GM18507 (cell line): ENCODE measurements around the gene VAMP3.
A peak's percentile ranks its signal among the peaks of the same experiment; 100 is the strongest.

Source experiments
- DNase-seq: peaks from one replicate; pipeline ENCODE4 v3.0.0; 2011; ENCODE audit warnings: low read depth; ENCODE audit not compliant: insufficient read length; ENCODE audit errors: extremely low spot score
- FAIRE-seq: peaks from 2 replicates; lab custom pipeline; 2011; peaks lifted over from hg19 to GRCh38; lab: Jason Lieb, UNC

Gene VAMP3

GRCh38 chr1:7808253-7808844, 37.3 kb downstream of the VAMP3 start:
- FAIRE-seq (peak; percentile 35), DNase-seq (no peak)

- no peak for FAIRE-seq
- no peak for DNase-seq
Measured at GRCh38 chr1:7809742-7810141, 38.6 kb downstream of the VAMP3 start.

GRCh38 chr1:7810395-7810794, 39.3 kb downstream of the VAMP3 start:
- no peak for FAIRE-seq

GRCh38 chr1:7811476-7811875, 40.4 kb downstream of the VAMP3 start:
- FAIRE-seq (no peak), DNase-seq (no peak)

More at GRCh38 chr1:7810395-7810794, 39.3 kb downstream of the VAMP3 start:
- DNase-seq = no peak

GRCh38 chr1:7813677-7814373, 42.7 kb downstream of the VAMP3 start:
- no peak for DNase-seq
- no peak for FAIRE-seq

- FAIRE-seq (no peak), DNase-seq (no peak)
Measured at GRCh38 chr1:7821282-7821681, 50.2 kb downstream of the VAMP3 start.

GRCh38 chr1:7824701-7825100, 53.6 kb downstream of the VAMP3 start:
- DNase-seq (no peak), FAIRE-seq (no peak)

- FAIRE-seq (no peak), DNase-seq (no peak)
Measured at GRCh38 chr1:7826363-7826762, 55.3 kb downstream of the VAMP3 start.

GRCh38 chr1:7827126-7827955, 56.2 kb downstream of the VAMP3 start:
- no peak for FAIRE-seq

More at GRCh38 chr1:7827126-7827955, 56.2 kb downstream of the VAMP3 start:
- DNase-seq = no peak
